NB4 (cell line): Measurements from ENCODE around the gene ZNF227.

Source experiments
- CTCF ChIP-seq: IDR thresholded peaks from one replicate; pipeline ENCODE4 v1.5.1; 2012; ENCODE audit warnings: low read depth, low read length
- MAX ChIP-seq: IDR thresholded peaks from 2 replicates; pipeline ENCODE4 v1.6.1; 2011; ENCODE audit warnings: low read depth, low read length
- MYC ChIP-seq: IDR thresholded peaks from 2 replicates; pipeline ENCODE4 v1.6.1; 2011; ENCODE audit warnings: low read depth, low read length
- POLR2A ChIP-seq: IDR thresholded peaks from 2 replicates; pipeline ENCODE4 v1.6.1; 2011; ENCODE audit warnings: mild to moderate bottlenecking; ENCODE audit not compliant: insufficient read length; ENCODE audit errors: extremely low read depth

GRCh38 chr19:44278181-44278690, 65.9 kb downstream of the ZNF227 start:
- TF ChIP-seq POLR2A (no peak), CTCF (no peak), MAX (no peak), MYC (no peak)
